Suprapubic skin (tissue), 3 donors: ENCODE data around the gene SLC4A1.

Experiments used
- EP300 ChIP-seq: sonication (generic); formaldehyde crosslinking; IDR thresholded peaks from one replicate; pipeline ENCODE4 v1.6.1; 2017; ENCODE audit warnings: antibody characterized with exemption
- TF ChIP-seq, protein P1 (sequence below), 2 donors: fragments of 200-600 bp in 1 of 2; fragments of 450-650 bp in 1 of 2; sonication (generic) in 1 of 2; IDR thresholded peaks; one replicate each; pipeline ENCODE4 v1.5.1; 2016 to 2019; ENCODE audit warnings: antibody characterized with exemption in 2 of 2, mild to moderate bottlenecking in 1 of 2, moderate library complexity in 1 of 2

- TF ChIP-seq, protein P1, sequence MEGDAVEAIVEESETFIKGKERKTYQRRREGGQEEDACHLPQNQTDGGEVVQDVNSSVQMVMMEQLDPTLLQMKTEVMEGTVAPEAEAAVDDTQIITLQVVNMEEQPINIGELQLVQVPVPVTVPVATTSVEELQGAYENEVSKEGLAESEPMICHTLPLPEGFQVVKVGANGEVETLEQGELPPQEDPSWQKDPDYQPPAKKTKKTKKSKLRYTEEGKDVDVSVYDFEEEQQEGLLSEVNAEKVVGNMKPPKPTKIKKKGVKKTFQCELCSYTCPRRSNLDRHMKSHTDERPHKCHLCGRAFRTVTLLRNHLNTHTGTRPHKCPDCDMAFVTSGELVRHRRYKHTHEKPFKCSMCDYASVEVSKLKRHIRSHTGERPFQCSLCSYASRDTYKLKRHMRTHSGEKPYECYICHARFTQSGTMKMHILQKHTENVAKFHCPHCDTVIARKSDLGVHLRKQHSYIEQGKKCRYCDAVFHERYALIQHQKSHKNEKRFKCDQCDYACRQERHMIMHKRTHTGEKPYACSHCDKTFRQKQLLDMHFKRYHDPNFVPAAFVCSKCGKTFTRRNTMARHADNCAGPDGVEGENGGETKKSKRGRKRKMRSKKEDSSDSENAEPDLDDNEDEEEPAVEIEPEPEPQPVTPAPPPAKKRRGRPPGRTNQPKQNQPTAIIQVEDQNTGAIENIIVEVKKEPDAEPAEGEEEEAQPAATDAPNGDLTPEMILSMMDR (IDR thresholded peaks at IDR 0.05), result no peak
- TF ChIP-seq EP300, result no peak
Measured at GRCh38 chr17:44314869-44315661, 47.1 kb upstream of the SLC4A1 start.
